ENCODE data around the gene IMPACT.

DNA sequence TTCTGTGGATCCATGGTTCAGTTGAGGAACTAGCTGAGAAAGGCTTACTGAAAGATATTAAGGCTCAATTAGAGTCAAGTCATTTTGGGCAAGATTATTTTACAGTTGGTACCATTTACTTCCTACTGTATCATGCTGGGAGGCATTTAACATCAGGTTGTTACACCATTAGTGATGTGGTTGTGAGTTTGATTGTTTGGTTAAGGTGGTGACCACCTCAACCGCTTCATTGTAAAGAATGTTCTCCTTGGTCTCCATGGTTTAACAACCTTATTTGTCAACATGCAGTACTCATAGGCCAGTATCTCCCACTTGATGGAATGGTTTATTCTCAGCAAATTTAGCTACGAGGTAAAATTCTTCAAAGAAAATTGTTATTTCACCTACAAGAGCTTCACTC lies 68.1 kb downstream of the IMPACT start:
- TF ChIP-seq CTCF (conservative IDR thresholded peaks at IDR 0.05; ENCODE audit: low read depth, low read length) (no peak), USF2 (IDR thresholded peaks at IDR 0.05; ENCODE audit: low read depth, low read length) (no peak), RCOR1 (IDR thresholded peaks at IDR 0.05; ENCODE audit: insufficient replicate concordance, low read length) (no peak), MXI1 (IDR thresholded peaks at IDR 0.05; ENCODE audit: borderline replicate concordance, low read depth, low read length) (no peak), POLR2A (IDR thresholded peaks at IDR 0.05; ENCODE audit: low read depth, low read length) (no peak), MAZ (IDR thresholded peaks at IDR 0.05; ENCODE audit: borderline replicate concordance, low read depth, low read length) (no peak), RAD21 (IDR thresholded peaks at IDR 0.05; ENCODE audit: low read length) (no peak), MAFK (IDR thresholded peaks at IDR 0.05; ENCODE audit: low read depth, low read length) (no peak), RFX5 (IDR thresholded peaks at IDR 0.05; ENCODE audit: low read depth, low read length) (no peak), CEBPB (IDR thresholded peaks at IDR 0.05; ENCODE audit: low read depth, low read length) (no peak)
